GM19455 (cell line): ENCODE measurements around the gene GRSF1.
"Not testable (repeated sequence)": the region's sequence is repeated elsewhere in the genome, so short reads cannot be mapped to it uniquely, and the experiment has no call there.

Experiments used
- ATAC-seq: cut with Tn5 transposase; IDR thresholded peaks from one replicate; pipeline ENCODE4 v1.9.1; 2021; ENCODE audit not compliant: unreplicated experiment

Gene GRSF1

DNA sequence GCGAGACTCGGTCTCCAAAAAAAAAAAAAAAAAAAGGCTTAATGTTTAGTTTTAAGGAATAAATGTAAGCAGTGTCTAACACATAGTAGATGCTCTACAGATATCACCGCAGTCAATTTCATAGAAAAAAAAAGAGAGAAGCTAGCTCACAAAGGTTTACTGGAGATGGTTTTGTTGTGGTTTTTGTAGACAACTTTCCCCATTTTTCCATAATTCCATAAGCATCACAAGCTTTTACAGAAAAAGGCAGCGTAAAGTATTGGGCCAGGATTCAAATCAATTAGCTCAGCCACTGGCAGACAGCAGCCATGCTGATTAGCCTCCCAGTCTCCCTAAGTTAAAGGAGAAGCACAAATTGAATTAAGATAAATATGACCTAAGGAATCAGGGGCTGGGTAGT, 1.5 kb downstream of the GRSF1 start:
- no peak for ATAC-seq

DNA sequence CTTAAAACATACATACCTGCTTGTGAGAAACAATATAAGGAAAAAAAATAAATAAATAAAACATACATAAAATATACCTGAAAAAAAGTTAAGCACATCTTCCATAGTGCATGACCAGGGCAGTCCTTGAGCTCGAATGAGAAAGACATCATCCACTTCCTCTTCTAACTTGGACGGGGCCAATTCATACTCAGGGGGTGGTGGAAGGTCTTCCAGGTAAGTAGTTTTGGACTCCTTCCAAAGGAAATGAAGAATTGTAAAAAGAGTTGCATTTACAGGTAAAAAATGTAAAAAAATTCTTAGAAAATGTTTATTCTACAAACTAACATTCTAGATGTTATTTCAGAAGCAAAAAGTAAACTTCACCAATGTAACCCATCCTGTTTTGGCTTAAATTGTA, 3.6 kb downstream of the GRSF1 start:
- no peak for ATAC-seq

DNA sequence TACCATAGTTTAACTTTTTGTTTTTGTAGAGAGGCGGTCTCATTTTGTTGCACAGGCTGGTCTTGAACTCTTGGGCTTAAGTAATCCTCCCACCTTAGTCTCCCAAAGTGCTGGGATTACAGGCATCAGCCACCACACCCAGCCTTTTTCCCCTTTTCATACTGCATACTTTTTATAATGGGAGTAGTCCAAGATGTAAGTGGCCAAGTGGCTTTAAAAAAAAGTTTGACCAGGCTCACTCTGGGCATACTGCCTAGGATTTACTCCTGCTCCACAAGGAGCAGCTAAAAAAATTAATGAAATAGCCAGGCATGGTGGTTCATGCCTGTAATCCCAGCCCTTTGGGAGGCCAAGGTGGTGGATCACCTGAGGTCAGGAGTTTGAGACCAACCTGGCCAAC, 6.0 kb downstream of the GRSF1 start:
- no peak for ATAC-seq

DNA sequence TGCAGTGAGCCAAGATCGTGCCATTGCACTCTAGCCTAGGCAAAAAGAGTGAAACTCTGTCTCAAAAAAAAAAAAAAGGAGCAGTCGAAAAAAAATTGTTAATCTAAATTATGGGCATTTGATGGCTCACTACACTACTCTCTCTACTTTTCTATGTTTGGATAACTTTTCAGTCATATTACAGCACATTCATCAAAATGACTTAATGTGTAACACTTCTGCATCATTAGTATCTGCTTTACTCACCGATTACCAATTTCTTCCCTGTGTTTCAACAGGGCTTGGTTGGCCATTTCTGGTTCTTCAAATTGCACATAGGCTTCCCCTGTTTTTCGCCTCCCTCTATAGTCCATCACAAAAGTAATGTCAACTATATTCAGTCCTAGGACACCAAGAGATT, 8.4 kb downstream of the GRSF1 start:
- no peak for ATAC-seq

DNA sequence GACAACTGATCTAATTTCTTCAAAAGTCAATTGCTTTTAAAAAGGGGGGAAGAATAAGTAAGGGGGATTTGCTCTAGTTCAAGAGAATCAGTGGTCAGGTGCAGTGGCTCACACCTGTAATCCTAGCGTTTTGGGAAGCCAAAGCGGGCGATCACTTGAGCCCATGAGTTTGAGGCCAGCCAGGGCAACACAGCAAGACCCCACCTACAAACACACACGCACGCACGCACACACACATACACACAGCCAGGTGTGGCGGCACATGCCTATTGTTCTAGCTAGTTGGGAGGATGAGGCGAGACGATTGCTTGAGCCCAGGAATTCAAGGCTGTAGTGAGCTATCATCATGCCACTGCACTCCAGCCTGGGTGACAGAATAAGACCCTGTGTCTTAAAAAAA, 9.6 kb downstream of the GRSF1 start:
- no peak for ATAC-seq

DNA sequence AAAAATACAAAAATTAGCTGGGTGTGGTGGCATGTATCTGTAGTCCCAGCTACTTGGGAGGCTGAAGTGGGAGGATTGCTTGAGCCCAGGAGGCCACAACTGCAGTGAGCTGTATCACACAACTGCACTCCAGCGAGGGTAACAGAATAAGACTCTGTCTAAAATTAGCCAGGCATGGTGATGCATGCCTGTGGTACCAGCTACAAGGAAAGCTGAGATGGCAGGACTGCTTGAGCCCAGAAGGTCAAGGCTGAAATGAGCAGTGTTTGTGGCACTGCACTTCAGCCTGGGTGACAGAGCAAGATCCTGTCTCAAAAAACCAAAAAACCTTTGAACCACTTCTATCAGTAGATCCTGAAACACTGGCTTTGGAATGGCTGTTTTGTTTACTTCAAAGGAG, 10.2 kb downstream of the GRSF1 start:
- ATAC-seq = no peak

DNA sequence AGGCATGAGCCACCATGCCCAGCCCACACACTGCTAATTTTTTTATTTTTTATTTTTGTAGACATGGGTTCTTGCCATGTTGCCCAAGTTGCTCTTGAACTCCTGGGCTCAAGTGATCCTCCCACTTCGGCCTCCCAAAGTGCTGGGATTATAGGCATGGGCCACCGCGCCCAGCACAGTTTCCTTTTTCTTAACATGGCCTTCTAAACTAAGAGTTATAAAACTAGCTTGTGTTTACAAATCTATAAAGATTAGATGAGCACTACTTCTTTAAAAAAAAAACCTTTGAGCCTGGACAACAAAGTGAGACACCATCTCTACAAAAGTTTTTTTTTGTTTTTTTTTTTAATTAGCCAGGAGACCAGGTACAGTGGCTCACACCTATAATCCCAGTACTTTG, 10.7 kb downstream of the GRSF1 start:
- no peak for ATAC-seq

DNA sequence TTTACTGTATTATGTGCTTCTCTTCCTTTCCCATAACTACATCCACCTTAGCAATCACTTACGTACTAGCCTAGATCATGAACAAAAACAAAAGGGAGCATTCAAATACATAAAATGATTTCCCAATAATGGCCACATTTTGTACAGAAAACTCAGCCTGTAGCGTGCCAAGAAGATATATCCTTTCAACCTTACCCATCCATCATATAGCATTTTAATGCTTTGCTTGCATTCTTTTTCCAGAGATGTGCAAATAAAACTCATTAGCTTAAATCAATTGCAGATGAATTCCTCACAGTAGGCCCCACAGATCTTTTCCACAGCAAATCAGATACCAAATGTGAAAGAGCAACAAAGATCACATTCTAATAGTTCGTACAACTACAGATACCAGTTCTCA, 20.8 kb downstream of the GRSF1 start:
- no peak for ATAC-seq

DNA sequence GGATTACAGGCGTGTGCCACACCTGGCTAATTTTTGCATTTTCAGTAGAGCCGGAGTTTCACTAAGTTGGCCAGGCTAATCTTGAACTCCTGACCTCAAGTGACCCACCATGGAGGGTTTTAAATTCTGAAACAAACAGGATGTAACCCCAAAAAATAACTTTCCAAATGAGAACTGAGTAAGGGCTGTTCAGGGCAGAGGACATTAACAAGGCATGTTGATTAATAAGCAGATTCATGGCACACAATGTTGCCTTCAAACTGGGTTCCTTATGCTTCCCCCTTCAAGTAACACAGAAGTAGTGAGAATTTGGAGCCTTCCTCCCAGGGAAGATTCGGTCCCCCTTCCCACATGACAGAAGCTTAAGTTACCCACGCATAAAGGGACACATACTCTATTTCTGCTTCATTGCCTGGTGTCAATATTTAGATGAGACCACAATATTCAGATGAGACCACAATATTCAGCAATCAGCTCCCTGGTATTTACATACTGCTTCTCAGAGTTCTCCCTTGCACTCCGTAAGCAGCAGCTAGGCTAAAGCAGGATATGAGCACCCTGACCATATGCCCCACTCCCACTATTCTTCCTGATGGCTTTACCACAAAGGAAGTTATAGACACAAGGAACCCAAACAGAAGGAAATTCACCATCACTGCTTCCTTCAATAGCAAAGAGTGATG, 21.4 kb downstream of the GRSF1 start:
- no peak for ATAC-seq

DNA sequence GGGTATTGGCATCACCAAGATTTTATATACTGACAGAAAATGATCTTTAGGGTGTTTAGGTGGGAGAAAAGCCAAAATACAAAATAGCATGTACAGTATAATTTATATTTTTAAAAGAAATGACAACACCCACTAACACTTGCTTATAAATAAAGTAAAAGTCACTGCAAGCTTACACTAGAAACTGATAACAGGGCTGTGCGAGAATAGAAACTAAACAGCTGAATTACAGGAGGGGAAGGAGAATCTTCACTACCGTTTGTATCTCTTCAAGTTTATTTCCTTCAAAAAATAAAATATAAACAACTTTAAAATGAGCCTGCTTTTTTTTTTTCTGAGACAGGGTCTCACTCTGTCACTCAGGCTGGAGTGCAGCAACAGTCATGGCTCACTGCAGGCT, 22.8 kb downstream of the GRSF1 start:
- no peak for ATAC-seq

DNA sequence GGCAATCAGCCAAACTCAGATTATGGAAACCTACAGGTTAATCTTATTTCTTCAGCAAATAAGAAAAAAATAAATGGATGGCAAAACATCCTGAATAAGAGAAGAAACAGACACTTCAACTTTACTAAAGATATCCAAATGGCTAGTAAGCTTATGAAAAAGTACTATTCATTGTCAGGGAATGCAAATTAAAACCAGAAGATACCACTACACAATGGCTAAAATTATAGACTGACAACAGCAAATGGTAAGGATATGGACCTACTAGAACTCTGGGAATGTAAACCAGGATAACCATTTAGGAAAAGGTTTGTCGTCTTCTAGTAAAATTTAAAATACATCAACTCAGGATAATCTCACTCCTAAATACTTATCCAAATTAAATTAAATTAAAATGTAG, 24.3 kb downstream of the GRSF1 start:
- ATAC-seq = no peak

DNA sequence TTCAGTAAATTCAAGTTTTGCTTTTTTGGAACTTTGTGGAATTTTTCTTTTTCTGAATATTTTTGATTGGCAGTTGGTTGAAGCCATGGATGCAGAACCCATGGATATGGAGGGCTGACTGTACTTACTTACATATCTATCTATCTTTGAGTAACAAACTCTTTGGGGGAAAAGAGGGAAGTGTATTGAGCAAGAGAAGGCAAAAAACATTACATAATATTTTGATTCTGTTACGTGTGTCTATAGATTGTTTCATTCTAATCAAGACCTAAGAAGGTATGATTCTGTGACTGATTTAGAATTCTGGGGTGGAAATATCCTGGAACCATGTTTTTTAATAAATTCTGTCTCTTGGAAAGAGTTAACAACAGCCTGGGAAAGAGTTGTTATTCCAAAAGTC, 31.5 kb downstream of the GRSF1 start:
- no peak for ATAC-seq

DNA sequence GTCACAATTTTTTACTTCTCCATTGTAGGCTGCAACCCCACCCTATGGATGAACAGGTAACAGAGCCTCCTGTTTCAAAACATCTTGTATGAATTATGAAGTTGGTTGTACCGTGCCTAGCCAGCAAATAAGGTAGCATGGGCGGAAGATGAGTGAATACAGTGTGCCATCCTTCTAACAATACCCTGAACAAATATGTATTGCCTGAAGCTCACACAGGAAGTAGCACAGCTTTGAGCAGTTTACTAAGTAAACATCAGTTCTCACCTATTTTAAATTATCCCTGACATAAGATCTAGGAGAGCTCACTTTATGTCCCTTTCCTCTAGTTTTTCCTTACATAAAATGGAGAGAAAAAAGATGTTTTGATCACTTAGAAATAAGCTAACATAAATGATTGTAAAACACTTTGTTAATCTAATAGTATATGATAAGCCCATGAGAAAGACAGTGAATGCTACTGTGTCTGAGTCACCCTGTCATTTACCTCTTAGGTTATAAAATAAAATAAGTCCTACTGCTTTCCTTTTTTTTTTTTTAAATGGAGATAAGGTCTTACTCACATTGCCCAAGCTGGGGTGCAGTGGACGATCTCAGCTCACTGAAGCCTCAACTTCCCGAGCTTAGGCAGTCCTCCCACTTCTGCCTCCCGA, 36.6 kb downstream of the GRSF1 start:
- ATAC-seq = no peak

DNA sequence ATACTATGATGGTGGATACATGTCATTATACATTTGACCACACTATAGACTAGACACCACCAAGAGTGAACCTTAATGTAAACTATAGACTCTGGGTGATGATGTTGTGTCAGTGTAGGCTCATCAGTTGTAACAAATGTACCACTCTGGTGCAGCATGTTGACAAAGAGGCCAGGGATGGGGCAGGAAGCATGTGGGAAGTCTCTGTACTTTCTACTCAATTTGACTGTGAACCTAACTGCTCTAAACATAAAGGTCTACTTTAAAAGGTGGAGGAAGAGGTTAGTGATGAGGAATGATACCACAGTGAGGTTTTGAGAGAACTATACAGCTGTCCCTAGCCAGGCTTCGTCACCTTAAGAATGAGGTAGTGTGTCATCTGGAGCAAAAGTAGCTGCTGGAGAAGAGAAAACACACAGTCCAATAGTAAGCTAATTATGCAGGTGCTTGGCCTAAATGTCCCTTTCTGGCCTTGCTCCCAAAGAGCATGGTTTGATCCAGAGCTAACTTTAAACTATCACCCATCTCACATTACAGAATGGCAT, 38.4 kb downstream of the GRSF1 start:
- peak; percentile 74 for ATAC-seq

DNA sequence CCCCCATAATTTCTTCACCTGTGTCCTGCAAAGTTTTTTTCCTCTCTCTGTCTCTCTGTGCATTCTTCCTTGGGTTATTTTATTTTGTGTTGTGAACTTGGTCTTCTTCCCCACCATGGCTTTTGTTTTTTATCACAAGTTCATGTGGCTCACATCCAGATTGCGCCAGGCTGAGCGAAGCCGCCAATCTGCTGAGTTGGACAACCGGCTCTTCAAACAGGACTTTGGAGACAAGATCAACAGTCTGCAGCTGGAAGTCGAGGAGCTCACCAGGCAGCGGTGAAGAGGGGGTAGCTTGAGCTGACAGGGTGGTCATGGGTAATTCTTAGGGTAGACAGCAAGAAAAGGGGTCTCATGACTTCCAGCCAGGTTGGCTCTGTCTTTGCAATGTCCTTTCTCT, 46.1 kb downstream of the GRSF1 start:
- ATAC-seq = no peak

DNA sequence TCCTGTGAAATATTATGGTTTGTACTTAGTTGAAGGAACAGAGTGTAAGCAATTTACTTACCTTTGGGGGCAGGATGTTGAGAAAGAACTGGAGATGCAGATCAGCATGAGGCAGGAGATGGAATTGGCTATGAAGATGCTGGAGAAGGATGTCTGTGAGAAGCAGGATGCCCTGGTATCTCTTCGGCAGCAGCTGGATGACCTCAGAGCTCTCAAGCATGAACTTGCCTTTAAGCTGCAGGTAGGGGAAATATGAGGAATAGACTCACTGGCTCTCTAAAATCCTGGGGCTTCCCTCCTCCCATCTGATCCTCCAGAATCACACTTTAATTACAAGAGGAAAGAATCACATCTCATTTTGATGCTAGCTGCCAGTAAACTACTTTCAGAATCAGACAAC, 51.0 kb downstream of the GRSF1 start:
- no peak for ATAC-seq

DNA sequence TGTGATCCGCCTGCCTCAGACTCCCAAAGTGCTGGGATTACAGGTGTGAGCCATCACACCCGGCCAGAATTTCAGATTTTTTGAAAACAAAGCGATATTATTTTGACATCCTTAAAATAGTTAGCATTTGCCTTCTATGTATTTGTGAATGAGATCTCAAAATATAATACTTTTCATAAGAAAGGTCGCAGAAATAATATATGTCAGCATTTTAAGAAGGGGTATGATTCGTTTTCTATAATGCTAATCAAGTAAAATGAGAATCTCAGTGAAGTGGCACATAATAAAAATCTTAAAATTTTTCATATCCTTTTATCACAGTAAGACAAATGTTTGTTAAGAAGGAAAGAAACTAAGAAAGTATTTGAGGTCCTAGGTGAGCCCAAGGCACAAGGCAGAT, 52.2 kb downstream of the GRSF1 start:
- no peak for ATAC-seq

DNA sequence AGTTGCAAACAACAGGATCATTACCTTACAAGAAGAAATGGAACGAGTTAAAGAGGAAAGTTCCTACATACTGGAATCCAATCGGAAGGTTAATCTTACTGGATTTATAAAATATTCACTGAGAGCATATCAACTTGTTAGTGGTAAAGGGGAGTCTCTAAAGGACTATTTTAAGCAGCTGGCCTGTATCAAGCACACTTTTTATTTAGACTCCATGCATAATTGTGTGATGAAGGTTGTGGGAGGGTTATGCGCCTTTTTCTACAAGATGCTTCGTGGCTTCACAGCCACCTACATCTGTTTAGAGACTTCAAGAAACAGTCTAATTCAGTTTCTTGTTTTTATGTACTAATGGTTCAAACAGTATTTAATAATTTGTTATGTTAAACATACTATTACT, 56.6 kb downstream of the GRSF1 start:
- ATAC-seq = no peak

DNA sequence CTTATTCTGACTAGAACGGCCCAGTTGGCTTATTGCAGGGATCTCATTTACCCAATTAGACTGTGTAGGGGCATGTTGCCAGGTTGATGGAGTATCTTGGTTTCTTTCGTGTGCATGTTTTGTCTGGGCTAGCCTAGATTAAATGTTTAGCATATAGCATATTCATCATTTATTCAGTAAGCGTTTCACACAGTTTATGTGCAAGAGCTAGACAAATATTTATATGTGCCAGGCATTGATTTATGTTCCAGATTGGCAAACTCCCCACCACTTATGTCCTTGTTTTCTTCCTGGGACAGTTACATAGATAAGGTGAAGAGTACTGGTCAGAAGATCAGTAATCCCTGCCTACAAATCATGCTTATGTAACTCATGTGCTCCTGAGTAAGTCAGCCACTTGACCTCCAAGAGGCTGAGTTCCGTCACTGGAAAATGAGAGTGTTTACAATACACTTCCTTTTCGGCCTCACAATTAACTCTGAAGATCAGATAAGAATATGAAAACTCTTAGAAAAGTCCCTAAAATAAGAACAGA, 60.7 kb downstream of the GRSF1 start:
- ATAC-seq = no peak

DNA sequence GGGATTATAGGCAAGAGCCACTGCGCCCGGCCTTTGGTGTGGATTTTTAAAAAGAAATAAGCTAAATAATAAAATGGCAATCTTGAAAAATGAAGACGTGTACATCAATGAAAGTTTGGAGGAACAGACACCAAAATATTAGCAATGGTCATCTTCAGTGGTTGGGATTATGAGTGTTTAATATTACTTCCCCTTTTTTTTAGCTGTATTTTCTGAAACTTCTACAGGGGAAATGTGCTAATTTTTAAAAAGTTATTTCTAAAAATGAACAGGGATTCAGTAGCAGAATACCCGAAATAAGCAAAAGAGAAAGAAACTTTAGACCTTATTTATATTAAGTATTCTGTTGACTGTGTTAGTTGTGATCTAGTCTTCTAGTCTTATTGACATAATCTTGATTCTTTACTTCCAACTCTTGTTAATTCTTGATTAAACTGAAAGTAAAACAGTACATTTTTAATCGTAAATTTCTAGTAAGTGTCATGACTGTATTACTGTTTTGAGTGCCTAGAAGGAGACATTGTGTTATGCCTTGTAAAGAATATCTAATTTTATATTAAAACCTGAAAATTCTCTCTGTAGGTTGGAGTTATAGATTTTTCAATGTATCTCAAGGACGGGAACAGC, 66.6 kb downstream of the GRSF1 start:
- no peak for ATAC-seq

DNA sequence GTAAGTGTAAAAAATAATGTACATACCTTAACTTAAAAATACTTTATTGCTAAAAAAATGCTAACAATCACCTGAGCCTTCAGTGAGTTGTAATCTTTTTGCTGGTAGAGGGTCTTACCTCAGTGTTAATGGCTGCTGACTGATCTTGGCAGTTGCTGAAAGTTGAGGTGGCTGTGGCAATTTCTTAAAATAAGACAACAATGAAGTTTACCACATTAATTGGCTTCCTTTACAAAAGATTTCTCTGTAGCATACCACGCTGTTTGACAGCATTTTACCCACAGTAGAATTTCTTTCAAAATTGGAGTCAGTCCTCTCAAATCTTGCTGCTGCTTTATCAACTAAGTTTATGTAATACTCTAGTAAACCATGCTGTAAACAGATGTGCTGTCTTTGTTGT, 70.3 kb downstream of the GRSF1 start:
- ATAC-seq = not testable (repeated sequence)

DNA sequence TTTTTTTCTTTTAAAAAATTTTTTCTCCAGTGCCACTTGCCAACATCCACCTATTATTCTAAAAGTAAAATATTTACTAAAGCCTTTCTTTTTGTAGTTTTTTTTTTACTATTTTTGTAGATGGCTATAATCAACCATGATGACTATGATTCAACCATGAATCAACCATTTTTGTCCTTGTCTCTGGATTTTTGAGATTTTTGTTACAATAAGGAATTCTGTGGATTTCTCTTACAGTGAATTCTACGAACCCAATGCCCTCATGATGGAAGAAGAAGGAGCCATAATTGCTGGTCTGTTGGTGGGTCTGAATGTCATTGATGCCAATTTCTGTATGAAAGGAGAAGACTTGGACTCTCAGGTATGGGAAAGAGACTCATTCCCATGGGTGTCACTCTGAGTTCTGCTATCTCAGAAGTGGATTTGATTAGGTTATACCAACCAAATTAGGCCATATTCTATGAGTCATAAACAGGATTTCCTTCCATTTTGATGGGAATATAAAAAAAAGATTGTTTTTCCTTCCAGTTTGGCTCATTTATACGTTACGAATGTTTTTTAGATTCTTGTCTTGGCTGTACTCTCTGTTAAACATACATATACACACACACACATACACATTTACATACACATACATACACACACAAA, 71.3 kb downstream of the GRSF1 start:
- no peak for ATAC-seq
